ENCODE measurements around the gene RPH3AL.

Gene RPH3AL, protein sequence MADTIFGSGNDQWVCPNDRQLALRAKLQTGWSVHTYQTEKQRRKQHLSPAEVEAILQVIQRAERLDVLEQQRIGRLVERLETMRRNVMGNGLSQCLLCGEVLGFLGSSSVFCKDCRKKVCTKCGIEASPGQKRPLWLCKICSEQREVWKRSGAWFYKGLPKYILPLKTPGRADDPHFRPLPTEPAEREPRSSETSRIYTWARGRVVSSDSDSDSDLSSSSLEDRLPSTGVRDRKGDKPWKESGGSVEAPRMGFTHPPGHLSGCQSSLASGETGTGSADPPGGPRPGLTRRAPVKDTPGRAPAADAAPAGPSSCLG

GRCh38 chr17:352421-353212, at the start of gene RPH3AL:
TSS of gene RPH3AL (minus strand) at chr17:352807. CDS start at chr17:327543, 25,264 bp downstream.
- in situ Hi-C loops (cut with MboI; ENCODE audit: low sequenced_read_pairs) = no loop called here

- in situ Hi-C loops (cut with MboI; ENCODE audit: low sequenced_read_pairs) = no loop called here
Measured at GRCh38 chr17:400257-400656, 47.6 kb upstream of the RPH3AL start.

DNA sequence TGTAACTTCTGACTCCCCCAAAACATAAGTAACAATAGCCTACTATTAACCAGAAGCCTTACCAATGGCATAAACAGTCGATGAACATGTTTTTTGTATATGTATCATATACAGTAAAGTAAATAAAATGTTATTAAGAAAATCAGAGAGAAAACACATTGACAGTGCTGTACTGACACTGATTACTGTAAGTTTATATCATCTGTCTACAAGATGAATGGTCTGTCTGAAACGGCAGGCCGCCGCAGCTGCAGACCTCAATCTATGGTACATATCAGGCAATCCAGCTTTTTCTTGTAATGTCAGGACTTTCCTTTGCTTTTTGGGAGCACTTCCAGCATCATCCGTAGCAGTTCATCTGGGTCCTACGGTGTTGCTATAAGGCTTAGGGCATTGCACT, 44.2 kb upstream of the RPH3AL start:
- in situ Hi-C loops (cut with MboI; ENCODE audit: low sequenced_read_pairs) = no loop called here

DNA sequence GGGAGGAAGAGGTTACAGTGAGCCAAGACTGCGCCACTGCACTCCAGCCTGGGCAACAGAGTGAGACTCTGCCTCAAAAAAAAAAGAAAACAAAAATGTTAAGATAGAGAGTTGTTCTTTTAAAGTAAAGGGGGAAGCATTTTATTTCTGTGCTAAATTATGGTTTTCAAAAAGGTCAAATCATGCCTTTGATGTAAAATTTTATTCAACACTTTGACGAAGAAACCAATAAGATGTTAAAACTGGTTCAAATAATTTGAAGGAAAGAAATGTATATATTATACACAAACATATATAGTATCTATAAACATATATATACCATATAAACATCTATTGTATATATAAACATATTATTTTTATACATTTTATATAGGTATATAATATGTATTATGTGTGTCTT, 43.4 kb upstream of the RPH3AL start:
- in situ Hi-C loops (cut with MboI; ENCODE audit: low sequenced_read_pairs) = no loop called here

- in situ Hi-C loops (cut with MboI; ENCODE audit: low sequenced_read_pairs) = no loop called here
Measured at GRCh38 chr17:395179-395578, 42.6 kb upstream of the RPH3AL start.

DNA sequence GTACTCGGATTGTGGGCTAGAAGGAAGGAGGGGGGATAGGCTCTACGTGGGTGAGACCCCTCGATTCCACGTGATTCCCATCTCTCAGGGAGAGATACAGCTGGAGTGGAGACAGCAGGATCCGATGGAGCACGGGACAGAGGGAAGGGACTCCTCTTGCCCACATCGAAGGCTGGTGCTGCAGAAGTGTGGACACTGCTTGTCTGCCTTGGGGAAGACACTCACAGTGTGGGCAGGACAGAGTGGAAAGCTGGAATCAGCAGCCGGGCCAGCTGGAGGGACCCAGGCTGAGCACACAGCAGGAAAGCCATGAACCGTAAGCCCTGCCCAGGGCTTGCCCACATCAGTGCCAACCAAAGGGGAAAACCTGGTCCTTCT, 42.1 kb upstream of the RPH3AL start:
- in situ Hi-C loops (cut with MboI; ENCODE audit: low sequenced_read_pairs) = no loop called here

- in situ Hi-C loops (cut with MboI; ENCODE audit: low sequenced_read_pairs) = no loop called here
Measured at GRCh38 chr17:393806-394717, 41.5 kb upstream of the RPH3AL start.

GRCh38 chr17:391850-392249, 39.2 kb upstream of the RPH3AL start:
- in situ Hi-C loops (cut with MboI; ENCODE audit: low sequenced_read_pairs) = no loop called here

DNA sequence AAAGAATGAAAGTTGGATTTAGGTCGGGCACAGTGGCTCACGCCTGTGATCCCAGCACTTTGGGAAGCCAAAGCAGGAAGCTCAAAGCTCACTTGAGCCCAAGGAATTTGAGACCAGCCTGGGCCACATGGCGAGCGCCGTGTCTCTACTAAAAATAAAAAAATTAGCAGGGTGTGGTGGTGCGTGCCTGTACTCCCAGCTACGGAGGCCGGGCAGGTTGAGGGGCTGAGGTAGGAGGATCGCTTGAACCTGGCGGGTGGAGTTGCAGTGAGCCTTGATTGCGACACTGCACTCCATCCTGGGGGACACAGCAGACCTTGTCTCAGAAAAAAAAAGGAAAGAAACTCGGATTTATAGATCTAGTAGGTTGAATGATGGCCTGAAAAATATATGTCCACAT, 37.4 kb upstream of the RPH3AL start:
- in situ Hi-C loops (cut with MboI; ENCODE audit: low sequenced_read_pairs) = no loop called here

DNA sequence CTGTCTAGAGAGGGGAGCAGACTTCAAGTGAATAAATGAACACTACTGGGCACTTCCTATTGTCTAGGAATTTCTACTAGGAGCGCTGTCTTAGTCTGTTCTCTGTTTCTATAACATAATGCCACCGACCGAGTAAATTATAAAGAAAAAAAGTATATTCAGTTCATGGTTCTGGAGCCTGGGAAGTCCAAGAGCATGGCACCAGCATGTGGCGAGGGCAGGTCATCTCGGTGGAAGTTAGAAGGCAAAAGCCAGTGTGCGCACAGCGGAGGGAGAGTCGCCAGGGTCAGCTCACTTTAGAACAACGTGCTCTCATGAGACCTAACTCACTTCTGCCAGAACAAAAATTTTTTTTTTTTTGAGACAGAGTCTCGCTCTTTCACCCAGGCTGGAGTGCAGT, 35.5 kb upstream of the RPH3AL start:
- in situ Hi-C loops (cut with MboI; ENCODE audit: low sequenced_read_pairs) = no loop called here

- in situ Hi-C loops (cut with MboI; ENCODE audit: low sequenced_read_pairs) = no loop called here
Measured at GRCh38 chr17:386141-386876, 33.7 kb upstream of the RPH3AL start.

DNA sequence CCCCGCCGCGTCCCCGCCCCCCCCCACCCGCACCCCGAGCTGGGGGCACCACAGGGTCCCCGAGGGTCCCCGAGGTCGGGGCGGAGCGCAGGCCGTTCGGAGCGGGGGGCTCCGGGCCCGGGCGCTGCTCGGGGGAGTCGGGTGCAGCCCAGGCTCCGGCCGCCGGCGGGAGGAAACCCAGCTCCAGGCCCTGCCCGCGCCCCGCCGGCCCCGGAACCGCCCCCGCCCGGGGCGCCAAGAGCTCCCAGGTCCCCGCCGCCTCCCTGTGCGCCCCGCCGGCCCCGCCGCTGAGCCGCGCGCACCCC, 33.2 kb upstream of the RPH3AL start:
- in situ Hi-C loops (cut with MboI; ENCODE audit: low sequenced_read_pairs) = no loop called here

GRCh38 chr17:385178-385835, 32.7 kb upstream of the RPH3AL start:
- in situ Hi-C loops (cut with MboI; ENCODE audit: low sequenced_read_pairs) = no loop called here

DNA sequence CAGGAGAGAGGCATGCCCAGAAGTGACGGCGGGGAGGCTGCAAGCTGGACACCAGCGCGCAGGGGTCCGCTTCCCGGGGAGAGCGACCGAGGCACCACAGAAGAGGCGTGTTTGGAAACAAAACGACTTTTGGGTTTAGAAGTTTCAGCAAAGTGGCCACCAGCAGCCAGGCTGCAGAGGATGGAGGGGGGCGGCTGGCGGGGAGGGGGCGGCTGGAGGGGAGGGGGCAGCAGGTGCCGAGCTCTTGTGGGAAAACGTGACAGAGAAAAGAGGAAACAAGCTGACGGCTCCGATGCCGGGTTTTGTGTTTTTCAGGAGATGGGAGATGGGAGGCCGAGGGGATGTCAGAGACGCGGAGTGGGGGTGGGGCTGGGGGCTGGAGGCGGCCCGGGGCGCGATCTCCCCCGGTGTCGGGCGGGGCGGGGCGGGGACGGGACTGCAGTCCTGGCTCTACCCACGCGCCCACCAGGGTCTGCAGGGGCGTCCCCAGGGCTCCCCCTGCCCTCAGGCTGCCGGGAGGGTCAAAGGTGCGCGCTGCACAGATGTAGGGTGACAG, 32.1 kb upstream of the RPH3AL start:
- in situ Hi-C loops (cut with MboI; ENCODE audit: low sequenced_read_pairs) = no loop called here

DNA sequence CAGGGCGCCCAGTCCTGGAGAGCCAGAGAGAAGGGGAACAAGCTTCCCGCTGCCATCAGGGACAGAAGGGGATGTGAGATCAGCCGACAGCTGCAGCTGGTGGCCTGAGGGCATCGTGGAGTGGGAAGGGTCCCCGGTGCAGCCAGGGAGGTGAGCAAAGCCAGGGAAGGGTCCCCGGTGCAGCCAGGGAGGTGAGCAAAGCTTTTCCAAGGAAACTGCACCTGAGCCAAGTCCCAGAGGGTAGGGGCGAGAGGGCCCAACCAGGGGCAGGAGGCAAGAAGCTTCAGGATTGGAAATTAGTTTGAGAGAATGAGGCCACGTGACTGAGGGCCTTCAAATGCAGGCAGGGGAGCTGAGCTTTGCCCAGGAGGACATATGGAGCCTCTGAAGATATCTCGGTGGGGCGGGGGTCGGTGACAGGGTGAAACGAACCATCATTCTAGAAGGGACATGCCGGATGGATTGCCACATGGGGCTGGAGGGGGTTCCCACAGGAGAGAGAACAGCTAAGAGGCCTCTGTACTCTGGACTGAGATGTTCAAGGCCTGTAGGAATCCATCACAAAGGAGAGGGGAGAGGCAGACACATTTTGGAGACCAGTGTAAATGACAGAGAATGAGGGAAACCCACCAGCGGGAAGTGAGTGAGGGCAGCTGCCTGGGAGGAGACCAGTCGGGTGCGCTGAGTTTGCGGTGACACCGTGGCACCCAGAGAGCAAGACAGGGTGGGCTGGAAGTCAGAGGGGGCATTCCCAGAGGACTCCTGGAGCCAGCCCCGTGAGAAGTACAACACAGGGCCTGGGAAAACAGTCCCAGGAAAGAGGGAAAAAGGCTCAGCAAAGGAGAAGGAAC, 31.4 kb upstream of the RPH3AL start:
- in situ Hi-C loops (cut with MboI; ENCODE audit: low sequenced_read_pairs) = no loop called here

- in situ Hi-C loops (cut with MboI; ENCODE audit: low sequenced_read_pairs) = no loop called here
Measured at GRCh38 chr17:382644-383533, 30.3 kb upstream of the RPH3AL start.

- in situ Hi-C loops (cut with MboI; ENCODE audit: low sequenced_read_pairs) = no loop called here
Measured at GRCh38 chr17:381941-382643, 29.5 kb upstream of the RPH3AL start.

GRCh38 chr17:381516-381915, 28.9 kb upstream of the RPH3AL start:
- in situ Hi-C loops (cut with MboI; ENCODE audit: low sequenced_read_pairs) = no loop called here

Data from hTERT RPE-1 (cell line).